Measurements from ENCODE around the gene MTMR2. TPM values are rescaled to one million over a fixed set of nuclear protein-coding genes. Genes with fewer than 3 reads are reported as not detected.
"Not testable (repeated sequence)": the region's sequence is repeated elsewhere in the genome, so short reads cannot be mapped to it uniquely, and the experiment has no call there.

The MTMR2 gene
- total RNA-seq, 1 donor from 2014 or later: 27.0 TPM

DNA sequence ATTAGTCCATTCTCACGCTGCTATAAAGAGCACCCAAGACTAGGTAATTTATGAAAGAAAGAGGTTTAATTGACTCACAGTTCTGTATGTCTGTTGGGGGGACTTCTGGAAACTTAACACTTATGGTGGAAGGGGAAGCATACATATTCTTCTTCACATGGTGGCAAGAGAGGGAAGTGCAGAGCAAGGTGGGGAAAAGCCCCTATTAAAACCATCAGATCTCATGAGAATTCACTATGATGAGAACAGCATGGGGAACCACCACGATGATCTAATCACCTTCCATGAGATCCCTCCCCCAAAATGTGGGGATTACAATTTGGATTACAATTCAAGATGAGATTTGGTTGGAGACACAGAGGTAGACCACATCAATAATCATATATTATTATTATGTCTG is 107.9 kb downstream of the MTMR2 start:
- DNase-seq (no peak), ATAC-seq (no peak)
- intact Hi-C loops (cut with DNase I): no loop called here
- Histone ChIP-seq H3K4me1 (no peaks in the 10 kb centered on the region), H3K27ac (no peak overlapping the region), H3K9me3 (no peaks in the 10 kb centered on the region), H3K4me3 (no peak overlapping the region), H3K27me3 (no peaks in the 10 kb centered on the region), H3K36me3 (peaks cover 31% of the 10 kb centered on the region)
- TF ChIP-seq, protein P1, sequence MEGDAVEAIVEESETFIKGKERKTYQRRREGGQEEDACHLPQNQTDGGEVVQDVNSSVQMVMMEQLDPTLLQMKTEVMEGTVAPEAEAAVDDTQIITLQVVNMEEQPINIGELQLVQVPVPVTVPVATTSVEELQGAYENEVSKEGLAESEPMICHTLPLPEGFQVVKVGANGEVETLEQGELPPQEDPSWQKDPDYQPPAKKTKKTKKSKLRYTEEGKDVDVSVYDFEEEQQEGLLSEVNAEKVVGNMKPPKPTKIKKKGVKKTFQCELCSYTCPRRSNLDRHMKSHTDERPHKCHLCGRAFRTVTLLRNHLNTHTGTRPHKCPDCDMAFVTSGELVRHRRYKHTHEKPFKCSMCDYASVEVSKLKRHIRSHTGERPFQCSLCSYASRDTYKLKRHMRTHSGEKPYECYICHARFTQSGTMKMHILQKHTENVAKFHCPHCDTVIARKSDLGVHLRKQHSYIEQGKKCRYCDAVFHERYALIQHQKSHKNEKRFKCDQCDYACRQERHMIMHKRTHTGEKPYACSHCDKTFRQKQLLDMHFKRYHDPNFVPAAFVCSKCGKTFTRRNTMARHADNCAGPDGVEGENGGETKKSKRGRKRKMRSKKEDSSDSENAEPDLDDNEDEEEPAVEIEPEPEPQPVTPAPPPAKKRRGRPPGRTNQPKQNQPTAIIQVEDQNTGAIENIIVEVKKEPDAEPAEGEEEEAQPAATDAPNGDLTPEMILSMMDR (IDR thresholded peaks at IDR 0.05): no peak

DNA sequence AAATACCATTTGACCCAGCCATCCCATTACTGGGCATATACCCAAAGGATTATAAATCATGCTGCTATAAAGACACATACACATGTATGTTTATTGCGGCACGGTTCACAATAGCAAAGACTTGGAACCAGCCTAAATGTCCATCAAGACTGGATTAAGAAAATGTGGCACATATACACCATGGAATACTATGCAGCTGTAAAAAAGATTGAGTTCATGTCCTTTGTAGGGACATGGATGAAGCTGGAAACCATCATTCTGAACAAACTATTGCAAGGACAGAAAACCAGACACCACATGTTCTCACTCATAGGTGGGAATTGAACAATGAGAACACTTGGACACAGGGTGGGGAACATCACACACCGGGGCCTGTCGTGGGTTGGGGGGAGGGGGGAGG is 112.9 kb downstream of the MTMR2 start:
- H3K4me3 ChIP-seq; H3K9me3 ChIP-seq; DNase-seq; H3K4me1 ChIP-seq; ATAC-seq; H3K27ac ChIP-seq; intact Hi-C loops (cut with DNase I); H3K27me3 ChIP-seq: not testable (repeated sequence)
- H3K36me3 ChIP-seq: peaks cover 11% of the 10 kb centered on the region

DNA sequence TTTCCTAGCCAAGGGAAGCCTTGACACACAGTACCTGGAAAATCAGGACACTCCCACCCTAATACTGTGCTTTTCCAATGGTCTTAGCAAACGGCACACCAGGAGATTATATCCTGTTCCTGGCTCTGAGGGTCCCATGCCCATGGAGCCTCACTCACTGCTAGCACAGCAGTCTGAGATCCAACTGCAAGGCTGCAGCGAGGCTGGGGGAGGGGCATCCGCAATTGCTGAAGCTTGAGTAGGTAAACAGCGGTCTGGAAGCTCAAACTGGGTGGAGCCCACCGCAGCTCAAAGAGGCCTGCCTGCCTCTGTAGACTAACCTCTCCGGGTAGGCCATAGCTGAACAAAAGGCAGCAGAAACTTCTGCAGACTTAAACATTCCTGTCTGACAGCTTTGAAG is 117.4 kb downstream of the MTMR2 start:
- ATAC-seq; H3K9me3 ChIP-seq; H3K4me1 ChIP-seq; H3K27ac ChIP-seq; intact Hi-C loops (cut with DNase I); H3K27me3 ChIP-seq; DNase-seq; H3K4me3 ChIP-seq: not testable (repeated sequence)
- H3K36me3 ChIP-seq: peaks cover 14% of the 10 kb centered on the region

DNA sequence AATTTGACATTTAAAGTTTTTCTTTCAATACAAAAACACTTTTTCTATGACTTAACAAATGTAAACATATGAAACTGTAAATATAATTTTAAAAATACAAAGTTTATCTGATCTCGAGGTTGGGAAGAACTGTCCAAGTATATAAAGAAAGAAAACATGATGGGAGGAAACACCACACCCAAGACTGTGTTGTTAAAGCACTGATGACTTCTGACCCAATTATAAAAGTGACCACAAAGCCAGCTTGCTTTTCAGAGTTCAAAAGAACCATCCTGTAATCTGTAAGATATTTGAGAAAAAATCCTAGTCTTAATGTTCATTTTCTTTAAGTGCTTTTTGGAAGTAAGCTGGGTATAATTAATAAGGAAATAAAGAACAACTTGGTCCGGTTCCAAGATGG is 118.0 kb downstream of the MTMR2 start:
- intact Hi-C loops (cut with DNase I): no loop called here
- TF ChIP-seq, protein P1 (IDR thresholded peaks at IDR 0.05): no peak
- Histone ChIP-seq H3K27me3 (no peaks in the 10 kb centered on the region), H3K36me3 (peaks cover 15% of the 10 kb centered on the region), H3K4me1 (no peaks in the 10 kb centered on the region), H3K9me3 (no peaks in the 10 kb centered on the region), H3K4me3 (no peak overlapping the region), H3K27ac (no peak overlapping the region)
- no peak for ATAC-seq
- no peak for DNase-seq

DNA sequence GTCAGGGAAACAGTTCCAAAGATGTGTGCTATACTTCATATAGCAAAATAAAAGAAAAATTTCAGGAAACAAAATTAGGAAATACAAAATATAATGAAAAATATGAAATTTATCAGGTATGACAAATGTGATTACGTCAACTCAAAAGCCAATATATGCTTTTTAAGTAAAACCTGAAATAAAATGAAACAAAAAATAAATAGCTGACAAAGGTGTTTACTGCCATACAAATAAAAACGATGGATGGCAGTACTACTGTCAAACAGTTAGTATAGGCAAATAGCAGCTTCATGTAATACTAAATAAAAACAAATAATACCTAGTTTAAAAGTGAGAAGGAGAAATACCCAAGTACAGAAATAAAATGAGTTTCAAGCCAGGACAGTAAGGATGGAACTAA is 119.9 kb downstream of the MTMR2 start:
- Histone ChIP-seq H3K36me3 (peaks cover 33% of the 10 kb centered on the region), H3K4me3 (no peak overlapping the region), H3K4me1 (no peaks in the 10 kb centered on the region), H3K9me3 (no peaks in the 10 kb centered on the region), H3K27ac (no peak overlapping the region), H3K27me3 (no peaks in the 10 kb centered on the region)
- intact Hi-C loops (cut with DNase I): no loop called here
- TF ChIP-seq, protein P1 (IDR thresholded peaks at IDR 0.05): no peak
- DNase-seq: no peak
- ATAC-seq: no peak

DNA sequence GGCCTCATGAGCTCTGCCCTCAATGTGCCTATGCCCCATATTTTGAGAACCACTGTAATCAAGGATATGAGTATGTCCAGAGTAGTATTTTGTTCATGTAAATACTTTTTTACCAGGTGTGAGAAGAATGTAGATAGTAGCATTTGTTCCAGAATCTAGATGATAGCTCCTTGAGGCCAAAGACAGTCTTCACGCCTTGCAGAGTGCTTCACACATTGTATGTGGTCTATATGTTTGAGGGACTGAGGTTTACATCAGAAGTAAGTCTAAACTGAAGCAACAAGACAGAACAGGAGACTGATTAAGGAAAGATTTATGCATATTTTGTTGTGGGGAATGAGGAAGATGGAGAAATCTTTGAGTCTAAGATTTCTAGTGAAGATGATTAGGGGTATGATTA is 121.1 kb downstream of the MTMR2 start:
- intact Hi-C loops (cut with DNase I): no loop called here
- DNase-seq (no peak), ATAC-seq (no peak)
- H3K9me3 ChIP-seq: no peaks in the 10 kb centered on the region
- TF ChIP-seq, protein P1 (IDR thresholded peaks at IDR 0.05): no peak
- H3K36me3 ChIP-seq: peaks cover 33% of the 10 kb centered on the region
- no peak overlapping the region for H3K4me3 ChIP-seq
- no peaks in the 10 kb centered on the region for H3K4me1 ChIP-seq
- H3K27me3 ChIP-seq: no peaks in the 10 kb centered on the region
- H3K27ac ChIP-seq: no peak overlapping the region

DNA sequence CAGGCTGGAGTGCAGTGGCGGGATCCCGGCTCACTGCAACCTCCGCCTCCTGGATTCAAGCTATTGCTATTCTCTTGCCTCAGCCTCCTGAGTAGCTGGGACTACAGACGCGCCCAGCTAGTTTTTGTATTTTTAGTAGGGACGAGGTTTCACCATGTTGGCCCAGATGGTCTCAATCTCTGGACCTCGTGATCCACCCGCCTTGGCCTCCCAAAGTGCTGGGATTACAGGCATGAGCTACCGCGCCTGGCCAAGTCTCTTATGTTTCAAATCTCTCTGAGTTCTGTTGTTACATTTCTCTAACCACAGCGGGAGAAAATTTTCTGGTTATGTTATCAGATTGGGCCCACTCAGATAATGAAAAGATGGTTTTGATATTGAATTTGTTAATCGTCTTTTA is 123.5 kb downstream of the MTMR2 start:
- Histone ChIP-seq H3K36me3 (peaks cover 30% of the 10 kb centered on the region), H3K27me3 (no peaks in the 10 kb centered on the region), H3K9me3 (no peaks in the 10 kb centered on the region), H3K4me1 (no peaks in the 10 kb centered on the region), H3K4me3 (no peak overlapping the region), H3K27ac (no peak overlapping the region)
- TF ChIP-seq, protein P1 (IDR thresholded peaks at IDR 0.05): no peak
- intact Hi-C loops (cut with DNase I): no loop called here
- DNase-seq (no peak), ATAC-seq (no peak)

Data from upper lobe of right lung (tissue), 1 donor.